ENCODE measurements around the gene TTLL6. TPM values are rescaled to one million over a fixed set of nuclear protein-coding genes. Genes with fewer than 3 reads are reported as not detected.

The TTLL6 gene
- total RNA-seq, 2 experiments from 2014 or later = not detected

DNA sequence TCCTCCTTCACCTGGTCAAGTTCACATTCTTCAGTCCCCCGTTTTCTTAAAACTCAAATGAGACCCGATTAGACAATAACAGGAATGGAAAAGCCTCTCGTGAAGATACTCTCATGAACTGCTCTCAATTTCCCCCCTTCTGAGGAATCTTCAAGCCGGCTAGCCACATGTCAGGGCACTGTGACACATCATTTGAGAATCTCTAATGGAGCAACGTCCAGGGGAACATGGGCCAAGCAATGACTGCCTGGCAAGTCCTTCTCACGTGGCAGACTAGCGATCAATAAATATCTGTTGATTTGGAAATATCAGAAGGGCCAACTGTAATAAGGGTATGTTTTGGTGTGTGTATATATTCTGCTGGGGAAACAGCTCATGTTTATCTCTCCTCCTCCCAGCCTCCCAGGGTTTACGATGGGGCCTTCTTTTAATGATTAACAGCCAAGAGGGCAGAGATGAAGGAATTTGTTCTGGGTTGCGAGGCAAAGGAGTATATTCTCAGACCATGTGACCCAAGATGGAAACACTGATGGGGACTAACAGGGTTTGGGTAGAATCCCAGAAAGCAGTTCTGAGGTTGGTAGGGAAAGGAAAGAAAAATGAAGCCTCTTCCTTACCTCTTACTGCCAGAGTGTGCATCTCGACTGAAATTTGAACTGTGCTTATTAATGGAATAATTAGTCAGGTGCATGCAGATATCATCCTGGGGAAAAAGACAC lies 21.4 kb downstream of the TTLL6 start:
- Mint-ChIP-seq H3K27ac (no peak overlapping the region), H3K4me1 (ENCODE audit: low read depth) (peaks cover 11% of the 10 kb centered on the region), H3K4me3 (no peak overlapping the region), H3K36me3 (ENCODE audit: low read depth) (no peaks in the 10 kb centered on the region), H3K27me3 (peaks cover 27% of the 10 kb centered on the region), H3K9me3 (no peaks in the 10 kb centered on the region)
- POLR2A ChIA-PET = no interaction called here
- TF ChIP-seq, protein P1, sequence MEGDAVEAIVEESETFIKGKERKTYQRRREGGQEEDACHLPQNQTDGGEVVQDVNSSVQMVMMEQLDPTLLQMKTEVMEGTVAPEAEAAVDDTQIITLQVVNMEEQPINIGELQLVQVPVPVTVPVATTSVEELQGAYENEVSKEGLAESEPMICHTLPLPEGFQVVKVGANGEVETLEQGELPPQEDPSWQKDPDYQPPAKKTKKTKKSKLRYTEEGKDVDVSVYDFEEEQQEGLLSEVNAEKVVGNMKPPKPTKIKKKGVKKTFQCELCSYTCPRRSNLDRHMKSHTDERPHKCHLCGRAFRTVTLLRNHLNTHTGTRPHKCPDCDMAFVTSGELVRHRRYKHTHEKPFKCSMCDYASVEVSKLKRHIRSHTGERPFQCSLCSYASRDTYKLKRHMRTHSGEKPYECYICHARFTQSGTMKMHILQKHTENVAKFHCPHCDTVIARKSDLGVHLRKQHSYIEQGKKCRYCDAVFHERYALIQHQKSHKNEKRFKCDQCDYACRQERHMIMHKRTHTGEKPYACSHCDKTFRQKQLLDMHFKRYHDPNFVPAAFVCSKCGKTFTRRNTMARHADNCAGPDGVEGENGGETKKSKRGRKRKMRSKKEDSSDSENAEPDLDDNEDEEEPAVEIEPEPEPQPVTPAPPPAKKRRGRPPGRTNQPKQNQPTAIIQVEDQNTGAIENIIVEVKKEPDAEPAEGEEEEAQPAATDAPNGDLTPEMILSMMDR (IDR thresholded peaks at IDR 0.05) = no peak
- CTCF ChIA-PET = interaction anchor here (1.2 to 1.6 kb wide), 4 partner anchors 9 to 117 kb away, joined by 3 to 6 read pairs (median 4); no protein-coding TSS in a partner anchor
- no peak for DNase-seq
- no peak for ATAC-seq
- intact Hi-C loops (cut with micrococcal nuclease) = no loop called here

DNA sequence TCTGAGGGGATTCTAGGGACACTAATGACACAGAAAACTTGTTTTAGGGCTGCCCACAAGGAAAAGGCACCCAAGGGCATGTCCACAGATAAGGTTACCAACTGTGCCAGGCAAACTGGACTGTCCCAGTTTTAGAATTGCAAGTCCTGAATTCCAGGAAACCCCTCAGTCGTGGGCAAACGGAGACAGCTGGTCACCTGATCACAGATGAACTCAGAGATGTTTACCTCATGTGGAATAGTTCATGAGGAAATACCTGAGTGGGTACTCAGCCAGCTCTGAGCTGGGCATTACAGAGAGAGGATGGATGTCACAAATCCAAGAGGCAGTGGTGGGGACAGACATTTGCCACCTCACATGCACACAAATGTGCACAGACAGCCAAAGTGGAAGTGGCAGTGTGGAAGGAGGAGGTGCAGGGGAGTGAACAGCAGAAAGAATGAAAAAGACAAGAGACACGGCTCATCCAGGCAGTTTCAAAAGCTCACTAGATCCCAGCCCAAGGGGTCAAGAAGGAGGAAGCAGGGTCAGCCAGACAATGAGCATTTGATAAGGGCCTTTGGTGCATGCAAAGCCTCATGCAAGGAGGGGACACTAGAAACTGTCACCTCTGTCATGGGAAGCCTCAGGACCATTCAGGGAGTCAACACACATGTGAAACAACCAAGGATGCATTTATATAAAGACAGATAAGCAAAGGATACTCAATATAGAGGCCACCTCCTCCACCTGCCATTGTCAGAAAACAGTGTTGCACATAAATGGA lies 24.8 kb downstream of the TTLL6 start:
- Mint-ChIP-seq H3K36me3 (ENCODE audit: low read depth) (no peaks in the 10 kb centered on the region), H3K4me1 (ENCODE audit: low read depth) (peaks cover 11% of the 10 kb centered on the region), H3K27ac (no peak overlapping the region), H3K27me3 (peaks cover 19% of the 10 kb centered on the region), H3K9me3 (no peaks in the 10 kb centered on the region), H3K4me3 (no peak overlapping the region)
- DNase-seq = no peak
- TF ChIP-seq, protein P1 (IDR thresholded peaks at IDR 0.05) = no peak
- no peak for ATAC-seq
- ChIA-PET POLR2A (no interaction called here), CTCF (interaction anchor here (1.3 to 6.6 kb wide), 7 partner anchors 11 to 240 kb away, joined by 4 to 83 read pairs (median 9); partner anchors contain the start of genes PRAC1 and PRAC2)
- intact Hi-C loops (cut with micrococcal nuclease) = loop anchor here (5.0 kb wide), 1 partner anchor 115 kb away; no protein-coding TSS in a partner anchor

DNA sequence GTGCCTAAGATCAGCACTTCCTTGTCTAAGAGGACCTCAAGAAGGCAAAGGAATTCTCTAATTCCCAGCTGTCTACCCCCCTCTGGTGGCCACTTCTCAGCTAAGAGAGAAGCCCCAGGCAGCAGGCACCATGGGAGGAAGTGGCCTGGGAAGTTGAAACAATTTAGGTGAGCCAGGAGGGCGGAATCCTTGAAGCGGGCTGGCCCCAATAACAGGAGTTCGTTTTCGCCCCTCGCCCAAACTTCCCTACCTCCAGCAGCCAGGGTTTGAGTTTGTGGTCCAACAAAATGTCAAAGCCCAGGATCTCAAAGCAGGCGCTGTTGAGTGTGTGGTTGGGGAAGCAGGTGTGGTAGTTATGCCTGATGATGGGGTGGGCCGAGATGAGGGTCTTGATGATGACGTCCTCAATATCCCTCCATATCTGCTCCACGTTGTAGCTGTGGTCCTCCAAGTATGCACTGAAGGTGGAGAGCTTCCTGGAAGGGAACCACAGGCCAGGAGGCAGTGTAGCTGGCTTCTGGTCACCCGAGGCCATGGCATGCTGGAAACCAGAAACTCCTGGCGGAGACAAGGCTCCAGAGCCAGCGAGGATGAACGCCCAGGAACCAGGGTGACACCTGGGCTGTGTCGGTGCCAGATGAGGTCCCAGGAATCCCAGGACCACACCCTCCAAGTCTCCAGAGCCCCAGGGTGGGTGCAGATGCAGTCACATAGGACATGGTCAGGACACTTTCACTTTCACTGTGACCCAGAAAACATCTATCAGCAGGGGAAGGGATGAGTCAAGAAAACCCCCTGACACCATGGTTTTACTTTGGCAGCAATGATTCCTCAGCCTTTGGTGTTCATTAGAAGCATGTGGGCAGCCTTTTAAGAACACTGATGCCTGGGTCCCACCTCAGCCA lies 25.6 kb downstream of the TTLL6 start:
- intact Hi-C loops (cut with micrococcal nuclease) = loop anchor here (5.0 kb wide), 1 partner anchor 114 kb away; no protein-coding TSS in a partner anchor
- Mint-ChIP-seq H3K9me3 (no peaks in the 10 kb centered on the region), H3K4me1 (ENCODE audit: low read depth) (peaks cover 11% of the 10 kb centered on the region), H3K4me3 (no peak overlapping the region), H3K27me3 (peaks cover 18% of the 10 kb centered on the region), H3K27ac (no peak overlapping the region), H3K36me3 (ENCODE audit: low read depth) (no peaks in the 10 kb centered on the region)
- POLR2A ChIA-PET = no interaction called here
- CTCF ChIA-PET = interaction anchor here (0.9 to 6.6 kb wide), 19 partner anchors 10 to 241 kb away, joined by 3 to 83 read pairs (median 4); partner anchors contain the start of genes HOXB13, PRAC1 and PRAC2
- peak; percentile 53 for DNase-seq
- TF ChIP-seq, protein P1 (IDR thresholded peaks at IDR 0.05) = peak; percentile 40
- ATAC-seq = peak; percentile 85

DNA sequence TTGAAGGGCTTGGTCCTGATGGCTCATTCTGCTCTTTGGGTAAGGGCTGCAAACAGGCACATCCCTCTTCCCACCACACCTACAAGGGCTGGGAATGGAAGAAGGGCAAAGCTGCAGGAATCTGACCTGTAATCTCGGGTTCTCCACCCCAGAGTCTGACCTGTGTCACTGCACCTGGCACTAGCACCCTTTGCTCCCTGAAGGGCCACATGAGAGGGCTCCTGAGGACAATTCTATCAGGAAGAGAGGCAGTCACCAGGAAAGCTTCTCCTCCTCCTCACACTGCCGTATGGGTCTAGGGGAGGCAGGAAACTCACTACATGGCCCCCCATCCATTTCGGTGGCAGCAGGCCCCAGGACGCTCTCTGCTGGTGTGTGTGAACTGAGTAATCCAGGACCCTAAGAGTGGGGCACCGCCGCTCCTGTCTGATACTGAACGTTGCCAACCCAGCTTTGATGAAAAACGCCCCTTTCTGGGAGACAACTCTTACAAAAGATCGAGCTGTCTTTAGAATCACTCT lies 26.4 kb downstream of the TTLL6 start:
- DNase-seq = no peak
- peak; percentile 26 for ATAC-seq
- CTCF ChIA-PET = interaction anchor here (0.7 to 6.6 kb wide), 20 partner anchors 9 to 242 kb away, joined by 3 to 83 read pairs (median 4); partner anchors contain the start of genes HOXB13, PRAC1 and PRAC2
- H3K27me3 Mint-ChIP-seq = peaks cover 18% of the 10 kb centered on the region
- no peaks in the 10 kb centered on the region for H3K9me3 Mint-ChIP-seq
- no peak overlapping the region for H3K4me3 Mint-ChIP-seq
- TF ChIP-seq, protein P1 (IDR thresholded peaks at IDR 0.05) = no peak
- H3K4me1 Mint-ChIP-seq (ENCODE audit: low read depth) = peaks cover 11% of the 10 kb centered on the region
- no peaks in the 10 kb centered on the region for H3K36me3 Mint-ChIP-seq (ENCODE audit: low read depth)
- H3K27ac Mint-ChIP-seq = no peak overlapping the region
- POLR2A ChIA-PET = no interaction called here
- intact Hi-C loops (cut with micrococcal nuclease) = loop anchor here (5.0 kb wide), 1 partner anchor 113 kb away; no protein-coding TSS in a partner anchor
